Measurements from ENCODE around the gene GPR39. TPM values are rescaled to one million over a fixed set of nuclear protein-coding genes. Genes with fewer than 3 reads are reported as not detected.
"Not testable (repeated sequence)": the region's sequence is repeated elsewhere in the genome, so short reads cannot be mapped to it uniquely, and the experiment has no call there.

GPR39 gene
- polyA plus RNA-seq (ENCODE audit: insufficient read length), result 3.3 TPM
- long read RNA-seq, donor 1, partial matches to known transcripts, result 5 of 68 reads
- long read RNA-seq, donor 1, other reads (novel, unspliced or antisense), result 63 of 68 reads
- long read RNA-seq, donor 2, partial matches to known transcripts, result 8 of 67 reads
- long read RNA-seq, donor 2, other reads (novel, unspliced or antisense), result 59 of 67 reads
- long read RNA-seq, donor 3, partial matches to known transcripts, result 128 of 133 reads
- long read RNA-seq, donor 3, other reads (novel, unspliced or antisense), result 5 of 133 reads
- long read RNA-seq, donor 4, result 0 reads
- long read RNA-seq, donor 5, result 0 reads
- long read RNA-seq, donor 6, result 0 reads
- long read RNA-seq, donor 7, partial matches to known transcripts, result 96 of 108 reads
- long read RNA-seq, donor 7, other reads (novel, unspliced or antisense), result 11 of 108 reads
- long read RNA-seq, donor 8, result 0 reads

DNA sequence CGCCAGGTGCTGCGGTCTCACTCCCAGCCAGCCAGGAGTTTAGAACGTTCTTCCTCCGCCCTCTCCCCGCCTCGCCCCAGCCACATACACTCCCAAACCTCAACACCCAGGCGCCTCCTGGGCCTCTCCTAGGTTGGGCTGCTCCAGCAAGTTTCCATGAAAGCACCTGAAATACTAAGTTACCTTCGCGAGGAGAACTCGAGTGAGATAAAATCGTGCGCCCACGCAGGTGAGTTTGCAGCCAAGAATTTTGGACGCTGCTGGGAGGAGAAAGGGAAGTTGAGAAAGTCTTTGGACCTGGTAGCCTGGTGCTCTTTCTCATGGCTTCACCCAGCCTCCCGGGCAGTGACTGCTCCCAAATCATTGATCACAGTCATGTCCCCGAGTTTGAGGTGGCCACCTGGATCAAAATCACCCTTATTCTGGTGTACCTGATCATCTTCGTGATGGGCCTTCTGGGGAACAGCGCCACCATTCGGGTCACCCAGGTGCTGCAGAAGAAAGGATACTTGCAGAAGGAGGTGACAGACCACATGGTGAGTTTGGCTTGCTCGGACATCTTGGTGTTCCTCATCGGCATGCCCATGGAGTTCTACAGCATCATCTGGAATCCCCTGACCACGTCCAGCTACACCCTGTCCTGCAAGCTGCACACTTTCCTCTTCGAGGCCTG lies at the start of gene GPR39:
GPR39 (plus strand) TSS at position 83 of the 673 bp plus-strand sequence.
- no peak for DNase-seq

DNA sequence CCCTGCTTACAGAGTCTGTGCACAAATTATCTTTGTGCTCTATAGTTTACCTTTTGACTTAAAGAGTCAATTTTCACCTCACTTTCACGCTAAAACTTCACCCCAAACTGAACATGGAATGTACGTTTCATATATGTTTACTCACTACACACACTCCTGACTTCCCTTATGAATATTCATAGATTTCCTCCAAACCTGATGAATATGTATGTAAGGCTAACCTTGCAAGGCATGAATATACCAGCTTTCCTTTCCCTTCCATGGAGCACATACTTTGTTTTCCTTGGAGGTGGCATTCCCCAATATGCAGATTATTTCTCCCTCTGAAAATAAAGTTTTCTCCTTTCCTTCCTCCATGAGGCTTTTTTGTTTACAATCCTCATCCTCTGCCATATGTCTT lies 48.4 kb upstream of the GPR39 start:
- no peak for DNase-seq

DNA sequence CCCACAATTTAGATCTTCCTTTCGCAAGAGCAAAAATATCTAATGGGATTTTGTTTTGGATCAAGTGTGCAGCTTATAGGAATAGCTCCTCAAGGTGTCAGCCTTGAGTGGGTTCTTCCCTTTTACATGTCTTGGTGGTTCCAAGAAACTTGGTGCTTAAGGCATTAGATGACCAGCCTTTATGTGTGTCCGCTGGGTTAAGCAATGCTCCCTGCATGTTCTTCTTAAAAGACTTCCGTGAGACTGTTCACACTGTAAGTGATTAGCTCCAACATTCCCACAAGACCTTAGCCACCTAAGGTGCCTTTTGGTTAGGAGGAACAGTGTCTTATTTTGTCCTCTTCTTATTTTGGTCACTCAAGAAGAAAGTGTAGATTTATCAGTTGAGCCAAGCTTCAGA lies 44.3 kb upstream of the GPR39 start:
- DNase-seq, result no peak

DNA sequence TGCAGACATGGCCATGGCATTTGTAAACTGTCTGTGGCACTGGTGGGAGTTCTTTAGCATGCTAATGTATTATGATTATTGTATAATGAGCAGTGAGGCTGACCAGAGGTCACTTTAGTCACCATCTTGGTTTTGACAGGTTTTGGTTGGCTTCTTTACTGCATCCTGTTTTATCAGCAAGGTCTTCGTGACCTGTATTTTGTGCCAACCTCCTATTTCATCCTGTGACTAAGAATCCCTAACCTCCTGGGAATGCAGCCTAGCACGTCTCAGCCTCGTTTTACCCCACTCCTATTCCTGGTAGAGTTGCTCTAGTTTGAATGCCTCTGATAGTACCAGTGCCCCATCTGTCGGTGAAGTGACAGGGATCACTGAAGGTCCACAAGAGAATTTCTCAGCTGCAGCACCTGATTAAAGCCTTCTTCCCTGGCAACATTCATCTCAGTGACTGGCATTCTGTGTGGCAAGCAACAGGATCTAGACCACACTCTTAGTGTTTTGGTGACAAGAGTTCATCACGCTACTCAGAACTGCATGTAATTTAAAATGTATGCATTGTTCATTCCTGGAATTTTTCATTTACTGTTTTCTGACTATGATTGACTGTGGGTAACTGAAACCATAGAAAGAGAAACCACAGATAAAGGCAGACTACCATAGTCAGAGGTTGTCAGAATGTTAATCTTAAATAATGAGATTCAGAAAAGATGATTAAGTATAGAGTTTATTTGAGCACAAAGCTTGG lies 43.0 kb upstream of the GPR39 start:
- DNase-seq, result no peak

DNA sequence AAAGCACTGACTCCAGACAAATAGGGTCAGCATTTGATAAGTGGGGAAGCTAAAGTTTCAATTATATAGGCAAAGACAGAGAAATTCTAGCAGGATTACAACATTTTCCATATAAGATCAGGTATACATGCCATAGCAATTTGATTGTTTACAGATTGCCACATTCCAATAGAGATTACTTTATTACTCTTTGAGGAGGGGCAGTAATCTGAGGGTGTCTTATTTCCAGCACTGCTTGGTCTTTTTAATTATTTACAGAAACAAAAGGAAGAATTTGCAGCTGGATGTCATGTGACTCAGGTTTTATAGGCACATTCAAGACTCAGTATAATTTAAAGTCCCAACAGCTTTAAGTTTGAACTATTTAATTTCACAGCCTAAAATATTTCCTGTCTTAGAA lies 42.5 kb upstream of the GPR39 start:
- DNase-seq, result no peak

DNA sequence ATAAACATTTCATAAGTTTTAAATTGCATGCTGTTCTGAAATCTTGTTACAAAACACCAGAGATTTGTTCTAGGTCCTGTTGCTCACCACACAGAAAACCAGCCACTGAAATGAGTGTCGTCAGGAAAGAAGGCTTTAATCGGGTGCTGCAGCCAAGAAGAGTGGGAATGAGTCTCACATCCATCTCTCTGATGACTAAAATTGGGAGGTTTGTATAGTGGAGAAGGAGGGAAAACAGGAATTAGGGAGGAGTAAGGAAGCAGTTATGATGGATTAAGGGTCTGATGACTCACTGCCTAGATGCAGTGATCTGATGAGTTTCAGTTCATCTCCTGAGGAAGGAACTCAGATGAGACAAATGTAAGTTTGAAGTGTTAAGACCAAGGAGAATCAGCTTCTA lies 42.1 kb upstream of the GPR39 start:
- DNase-seq, result no peak

DNA sequence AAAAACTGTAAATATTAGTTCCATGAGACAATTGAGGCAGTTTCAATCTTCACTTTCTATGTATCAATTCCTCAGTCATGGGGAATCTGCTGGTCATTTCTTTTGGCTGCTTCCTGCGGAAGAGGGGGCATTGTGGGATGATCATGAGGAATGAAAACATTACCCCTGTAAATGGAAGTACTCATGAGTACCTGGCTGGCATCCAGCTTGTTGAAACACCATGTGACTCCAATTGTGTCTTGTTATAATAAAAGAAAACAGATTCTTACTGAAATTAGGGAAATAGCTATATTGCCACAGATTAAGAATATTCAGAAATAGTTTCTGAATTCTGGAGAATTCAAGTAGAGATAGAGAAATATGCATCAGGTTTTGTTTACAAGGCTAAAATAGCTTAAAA lies 41.6 kb upstream of the GPR39 start:
- no peak for DNase-seq

DNA sequence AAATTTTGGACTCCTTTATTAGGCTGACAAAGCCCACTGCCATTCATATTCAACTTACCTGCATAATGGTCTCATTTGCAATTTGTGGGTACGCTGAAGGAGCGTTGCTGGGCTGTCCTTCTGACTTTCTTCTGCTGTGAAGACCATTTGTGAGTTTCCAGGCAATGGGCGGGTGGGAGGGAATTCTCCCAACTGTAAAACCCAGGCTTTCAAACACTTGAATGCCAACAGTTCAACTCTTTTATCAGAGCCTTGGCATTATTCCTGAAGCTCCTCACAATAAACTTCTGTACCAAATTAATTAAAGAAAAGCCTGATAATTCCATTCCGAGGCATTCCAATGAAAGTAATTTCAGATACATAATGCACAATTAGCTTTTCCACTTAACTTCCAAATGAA lies 35.2 kb upstream of the GPR39 start:
- DNase-seq, result no peak

DNA sequence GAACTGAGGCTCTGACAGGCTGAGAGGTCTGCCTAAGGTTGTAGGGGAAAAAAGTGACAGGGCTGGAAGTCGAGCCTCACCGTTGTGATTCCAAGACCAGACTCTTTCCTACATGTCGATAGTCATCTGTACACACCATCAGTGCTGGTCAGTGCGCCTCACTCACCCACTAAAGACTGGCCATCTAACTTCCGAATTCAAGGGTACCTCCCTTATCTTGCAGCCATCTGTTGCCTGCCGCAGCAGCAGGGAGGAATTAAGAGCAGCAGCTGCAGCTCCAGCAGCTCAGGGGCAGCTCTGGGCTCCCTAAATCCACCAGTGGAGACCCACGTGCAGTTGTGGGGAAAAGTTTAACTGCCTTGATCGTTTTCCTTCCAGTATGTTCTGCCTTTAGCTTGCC lies 32.6 kb upstream of the GPR39 start:
- no peak for DNase-seq

DNA sequence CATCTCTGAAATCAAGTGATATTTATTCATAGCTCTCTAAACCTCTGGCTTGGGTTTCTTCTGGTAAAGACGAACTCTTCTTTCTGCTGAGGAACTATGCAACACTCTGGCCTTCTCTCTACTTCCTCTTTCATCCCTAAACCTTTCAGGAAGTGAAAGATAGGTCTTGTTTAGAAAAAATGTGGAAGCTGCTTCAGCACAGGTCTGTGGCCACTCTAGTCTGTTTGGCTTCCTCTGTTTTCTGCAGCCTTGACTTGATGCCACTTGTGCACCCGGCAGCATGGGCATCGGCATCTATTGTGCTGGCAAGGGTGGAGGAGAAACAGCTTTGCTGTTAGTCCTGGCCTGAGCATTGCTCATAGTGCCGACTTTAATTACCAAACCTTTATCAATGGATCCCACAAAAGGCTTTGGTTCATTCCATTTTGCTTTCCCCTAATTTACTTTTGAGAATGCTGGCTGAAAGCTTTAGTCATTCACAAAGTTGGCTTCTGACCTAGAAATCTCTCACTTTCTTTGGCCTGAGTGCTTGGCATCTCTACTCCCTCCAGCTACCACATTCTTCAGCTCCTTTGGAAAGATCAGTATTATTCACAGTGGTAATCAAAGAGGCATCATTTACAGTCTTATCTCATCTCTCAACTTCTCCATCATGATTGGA lies 32.0 kb upstream of the GPR39 start:
- DNase-seq, result no peak

DNA sequence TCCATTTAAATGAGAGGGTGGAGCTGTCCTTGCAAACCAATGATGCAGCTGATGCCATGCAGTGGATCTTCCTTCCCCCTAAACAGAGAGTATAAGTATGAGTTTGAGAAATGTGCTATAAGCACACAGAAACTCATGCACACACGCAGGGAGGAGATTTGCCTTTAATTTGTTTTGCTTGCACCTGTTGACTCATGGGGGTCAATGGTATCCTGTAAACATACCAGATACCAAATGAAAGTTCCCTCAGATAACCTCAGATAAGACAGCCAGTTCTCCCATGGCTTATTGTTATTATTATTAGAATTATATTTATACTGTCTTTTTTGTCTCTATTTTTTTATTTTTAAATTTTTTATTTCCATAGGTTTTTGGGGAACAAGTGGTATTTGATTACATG lies 29.5 kb upstream of the GPR39 start:
- no peak for DNase-seq

DNA sequence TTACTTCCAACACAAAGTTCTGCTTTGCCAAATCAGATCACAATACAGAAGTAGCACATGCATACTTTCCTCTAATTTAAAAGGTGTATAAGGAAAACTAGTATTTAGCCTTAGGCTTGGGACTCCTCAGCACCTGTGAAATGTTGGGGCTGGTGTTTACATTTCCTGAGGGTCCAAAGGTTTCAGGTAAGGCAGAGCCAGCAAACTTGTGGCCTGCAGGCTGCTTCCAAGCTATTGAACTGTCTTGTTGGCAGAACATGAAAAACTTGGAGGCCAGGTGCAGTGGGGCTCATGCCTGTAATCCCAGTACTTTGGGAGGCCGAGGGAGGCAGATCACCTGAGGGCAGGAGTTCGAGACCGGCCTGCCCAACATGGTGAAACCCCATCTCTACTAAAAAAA lies 26.5 kb upstream of the GPR39 start:
- DNase-seq, result no peak

DNA sequence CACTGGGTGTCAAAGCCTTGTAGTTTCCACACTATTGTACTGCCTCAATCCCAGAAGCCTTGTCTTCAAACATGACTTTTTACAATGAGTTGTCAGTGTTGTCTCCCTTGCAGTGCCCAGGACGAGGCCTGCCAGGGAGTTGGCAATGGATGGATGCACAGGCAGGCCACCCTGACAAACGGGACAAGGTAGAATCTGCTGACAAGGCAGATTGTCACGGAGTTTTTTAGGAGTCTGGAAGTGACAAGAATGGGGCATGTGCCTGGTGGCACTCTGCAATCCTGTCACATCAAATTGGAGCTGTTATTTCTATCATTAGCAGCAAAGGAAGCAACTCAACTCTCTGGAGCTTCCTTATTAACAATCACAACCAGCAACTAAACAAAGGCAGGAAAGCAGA lies 25.2 kb upstream of the GPR39 start:
- DNase-seq, result no peak

DNA sequence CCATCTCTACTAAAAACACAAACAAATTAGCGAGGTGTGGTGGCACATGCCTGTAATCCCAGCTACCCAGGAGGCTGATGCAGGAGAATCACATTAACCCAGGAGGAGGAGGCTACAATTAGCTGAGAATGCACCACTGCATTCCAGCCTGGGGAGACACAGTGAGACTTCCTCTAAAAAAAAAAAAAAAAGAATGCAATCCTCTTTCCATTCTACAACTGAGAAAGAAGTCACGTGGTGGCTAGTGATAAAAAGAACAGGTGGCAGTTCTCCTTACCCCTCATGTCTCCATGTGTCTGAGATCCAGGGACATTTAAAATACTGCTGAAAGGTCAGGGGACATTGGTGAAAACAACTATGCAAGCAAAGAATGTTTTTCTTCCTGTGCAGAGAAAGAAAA lies 24.4 kb upstream of the GPR39 start:
- DNase-seq, result peak; percentile 41

DNA sequence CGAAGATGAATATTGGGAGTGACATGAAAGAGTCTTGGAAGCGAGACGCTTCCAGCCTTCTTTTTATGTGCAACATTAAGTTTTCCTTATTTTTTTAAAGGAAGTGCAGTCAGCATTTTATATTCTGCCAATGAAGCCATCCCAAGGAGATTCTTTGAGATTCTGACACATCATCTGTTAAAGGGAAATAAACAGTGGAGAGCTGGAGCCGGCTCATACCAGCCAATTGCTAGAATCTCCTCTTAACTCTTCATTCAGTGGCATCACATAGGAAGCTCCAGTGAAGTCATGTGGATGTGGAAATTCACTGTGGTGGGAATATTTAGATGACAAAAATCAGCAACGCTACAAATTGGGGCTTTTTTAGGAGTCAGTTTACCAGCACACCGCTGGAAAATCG lies 23.7 kb upstream of the GPR39 start:
- no peak for DNase-seq

DNA sequence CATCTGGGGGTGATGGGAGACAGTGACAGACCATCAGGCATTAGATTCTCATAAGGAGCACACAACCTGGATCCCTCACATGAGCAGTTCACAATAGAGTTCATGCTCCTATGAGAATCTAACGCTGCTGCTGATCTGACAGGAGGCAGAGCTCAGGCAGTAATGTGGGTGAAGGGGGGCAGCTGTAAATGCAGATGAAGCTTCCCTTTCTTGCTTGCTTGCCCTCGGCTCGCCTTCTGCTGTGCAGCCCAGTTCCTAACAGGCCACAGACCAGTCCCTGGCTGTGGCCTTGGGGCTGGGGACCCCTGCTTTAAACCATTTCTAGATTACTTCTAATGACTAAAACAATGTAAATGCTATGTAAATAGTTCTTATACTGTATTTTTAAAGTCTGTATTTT lies 19.6 kb upstream of the GPR39 start:
- DNase-seq, result not testable (repeated sequence)

DNA sequence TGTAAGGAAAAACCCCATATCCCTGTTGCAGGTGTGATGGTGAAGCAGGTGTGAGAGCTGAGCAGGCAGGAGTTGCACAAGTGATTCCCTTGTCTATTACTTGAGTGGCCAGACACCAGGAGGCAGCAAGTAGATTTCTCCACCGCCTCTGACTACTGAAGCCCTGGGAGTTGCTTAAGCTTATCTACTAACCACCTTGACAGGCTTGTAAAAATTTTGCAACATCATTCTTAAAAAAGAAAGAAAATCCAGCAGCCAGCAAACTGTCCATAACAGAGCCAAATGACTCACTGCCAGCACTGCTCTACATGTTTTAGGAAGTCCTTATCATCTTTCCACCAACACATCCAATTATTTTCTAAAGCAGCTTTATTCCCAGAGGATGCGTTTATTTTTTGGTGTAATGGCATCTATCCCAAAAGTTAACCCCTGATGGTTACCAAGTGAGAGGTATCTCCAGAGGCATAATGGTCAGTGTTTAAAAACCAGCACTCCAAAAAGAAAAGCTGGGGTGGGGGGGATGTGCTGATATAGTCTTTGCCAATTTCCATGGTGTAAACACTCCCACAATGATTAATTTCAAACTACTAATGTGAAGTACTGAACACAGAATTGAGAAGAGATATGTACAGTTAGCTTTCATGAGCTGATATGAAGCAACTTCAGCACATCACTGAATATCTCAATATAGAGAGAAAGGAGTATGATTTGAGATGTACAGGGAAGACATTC lies 16.3 kb upstream of the GPR39 start:
- no peak for DNase-seq

DNA sequence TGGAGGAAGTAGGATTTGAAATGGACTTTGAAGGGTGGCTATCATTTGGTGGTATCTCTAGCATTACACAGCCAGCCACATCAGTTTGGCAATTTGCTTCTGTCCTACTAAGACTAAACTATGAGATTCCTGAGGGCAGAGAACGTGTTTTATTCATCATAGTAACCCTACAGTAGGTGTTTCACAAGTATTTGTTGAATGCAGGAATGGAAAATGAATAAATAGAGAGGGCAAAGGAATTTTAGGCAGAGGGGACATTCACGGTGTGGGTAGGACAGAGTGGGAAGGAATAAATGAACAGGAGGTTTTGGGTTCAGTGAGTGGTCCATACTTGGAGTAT lies 15.7 kb upstream of the GPR39 start:
- no peak for DNase-seq

DNA sequence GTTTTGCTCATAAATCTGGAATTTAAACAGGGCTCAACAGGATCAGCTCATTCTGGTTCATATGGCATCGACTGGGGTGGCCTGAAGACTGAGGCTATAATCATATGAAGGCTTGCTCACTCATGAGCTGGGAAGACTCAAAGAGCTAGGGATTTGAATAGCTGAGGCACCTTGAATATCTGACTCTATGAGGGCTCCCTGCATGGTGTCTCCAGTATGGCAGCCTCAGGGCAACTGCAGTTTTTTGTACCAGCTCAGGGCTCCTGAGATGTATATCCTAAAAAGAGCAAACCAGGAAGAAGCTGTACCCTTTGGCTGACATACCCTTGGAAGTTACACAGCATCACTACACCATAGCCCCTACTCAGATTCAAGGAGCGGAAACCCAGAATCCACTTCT lies 15.3 kb upstream of the GPR39 start:
- DNase-seq, result no peak

DNA sequence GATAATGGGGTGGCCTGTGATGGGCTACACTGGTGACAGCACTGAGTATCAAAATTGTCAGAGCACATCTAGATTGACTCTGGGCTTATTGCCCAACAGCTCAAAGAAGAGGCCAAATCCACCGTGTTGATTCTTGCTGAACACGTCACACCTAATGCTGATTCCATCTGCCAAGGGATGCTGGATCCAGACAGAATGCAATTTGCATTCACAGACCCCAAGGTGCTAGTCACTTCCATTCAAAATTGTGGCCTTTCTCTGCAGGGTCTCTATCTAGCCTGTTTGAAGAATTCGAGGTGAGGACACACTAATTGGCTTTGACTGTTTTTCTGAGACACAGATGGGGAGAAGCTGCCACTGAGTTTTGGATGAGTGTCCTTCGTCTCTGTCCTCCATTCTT lies 13.5 kb upstream of the GPR39 start:
- no peak for DNase-seq

DNA sequence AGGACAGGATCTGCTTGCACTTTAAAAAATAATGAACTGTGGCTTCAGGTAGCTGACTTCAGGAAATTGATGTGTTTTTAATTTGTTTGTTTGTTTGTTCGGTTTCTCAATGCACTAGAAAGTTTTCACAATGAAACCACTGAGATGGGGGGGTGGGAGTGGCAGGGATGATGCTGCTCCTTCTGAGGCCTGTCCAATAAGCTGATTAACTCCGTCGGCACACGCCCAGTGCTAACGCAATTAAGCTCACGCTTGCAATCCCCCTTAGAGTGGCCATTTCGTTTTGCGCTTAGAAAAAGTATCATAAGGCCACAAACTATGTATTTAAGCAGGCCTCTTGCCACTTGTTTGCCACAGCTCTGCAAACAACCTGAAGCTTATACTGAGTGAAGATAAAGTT lies 12.5 kb upstream of the GPR39 start:
- no peak for DNase-seq

DNA sequence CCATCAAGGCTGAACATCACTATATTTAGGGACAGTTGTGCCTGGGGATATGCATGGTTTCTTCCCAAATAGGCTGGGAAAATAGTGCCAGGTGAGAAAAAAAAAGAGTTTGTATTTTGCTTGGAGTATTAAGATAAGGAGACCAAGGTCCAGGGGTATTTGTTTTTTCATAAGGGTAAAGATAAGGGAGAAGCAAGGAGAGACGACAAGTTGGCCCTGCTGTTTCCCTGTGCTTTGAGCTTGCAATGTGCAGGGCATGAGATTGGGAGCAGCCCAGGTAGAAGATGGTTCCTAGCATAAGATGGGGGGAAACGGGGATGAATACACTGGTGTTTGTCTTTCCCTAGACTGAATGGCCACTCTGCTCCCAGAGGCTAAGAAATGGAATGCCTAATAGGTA lies 8.8 kb upstream of the GPR39 start:
- no peak for DNase-seq

Data from left kidney (tissue), 8 donors.